RPMI7951 (cell line): ENCODE results near the gene SCARB1. TPM values are rescaled to one million over a fixed set of nuclear protein-coding genes. Genes with fewer than 3 reads are reported as not detected.

Source experiments
- DNase-seq: peaks from one replicate; pipeline ENCODE4 v3.0.0-alpha.2; 2012; ENCODE audit warnings: low read depth
- total RNA-seq: library from RNA; depleted of rRNA; stranded (reverse); fragments of >200 nt; shearing (Covaris generic); gene quantifications from 2 replicates; pipeline ENCODE4 v1.2.3, GENCODE V29; 2014

The SCARB1 gene
- total RNA-seq, 1 experiment from 2014 or later = 13.9 TPM

DNA sequence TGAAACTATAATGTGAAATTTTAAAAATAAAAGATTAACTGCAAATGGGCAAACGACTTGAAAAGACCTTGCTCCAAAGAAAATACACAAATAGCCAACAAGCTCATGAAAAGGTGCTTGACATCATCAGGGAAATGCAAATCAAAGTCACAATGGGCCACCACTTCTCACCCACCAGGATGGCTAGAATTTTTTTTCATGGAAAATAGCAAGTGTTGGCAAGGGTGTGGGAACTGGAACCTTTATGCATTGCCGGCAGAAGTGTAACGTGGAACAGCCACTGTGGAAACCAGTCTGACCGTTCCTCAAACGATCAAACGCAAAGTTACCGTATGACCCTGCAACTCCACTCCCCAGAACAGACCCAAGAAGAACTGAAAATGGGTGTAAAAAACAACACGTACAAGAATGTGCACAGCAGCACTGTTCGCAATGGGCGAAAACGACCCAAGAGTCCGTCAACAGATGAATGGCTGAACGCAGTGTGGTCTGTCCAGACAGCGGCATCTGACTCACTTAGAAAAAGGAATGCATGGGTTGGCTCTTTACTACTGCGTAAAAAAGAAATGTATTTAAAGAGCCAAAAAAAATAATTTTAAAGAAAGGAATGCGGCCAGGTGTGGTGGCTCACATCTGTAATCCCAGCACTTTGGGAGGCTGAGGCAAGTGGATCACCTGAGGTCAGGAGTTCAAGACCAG lies 40.2 kb downstream of the SCARB1 start:
- no peak for DNase-seq

DNA sequence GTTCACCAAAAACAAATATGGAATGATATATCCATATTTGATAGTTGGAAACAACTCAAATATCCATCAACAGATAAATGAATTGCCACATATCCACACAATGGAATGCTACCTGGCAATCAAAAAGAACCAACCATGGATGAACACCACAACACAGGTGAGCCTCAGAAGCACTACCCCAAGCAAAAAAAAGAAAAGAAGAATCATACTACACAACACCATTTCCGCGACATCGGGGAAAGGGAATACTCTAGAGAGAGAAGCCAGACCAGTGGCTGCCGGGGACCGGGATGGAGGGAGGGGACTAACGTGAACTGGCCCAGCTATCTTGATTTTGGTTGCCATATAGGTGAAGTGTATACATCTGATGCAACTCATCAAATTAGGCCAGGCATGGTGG lies 41.4 kb downstream of the SCARB1 start:
- no peak for DNase-seq

DNA sequence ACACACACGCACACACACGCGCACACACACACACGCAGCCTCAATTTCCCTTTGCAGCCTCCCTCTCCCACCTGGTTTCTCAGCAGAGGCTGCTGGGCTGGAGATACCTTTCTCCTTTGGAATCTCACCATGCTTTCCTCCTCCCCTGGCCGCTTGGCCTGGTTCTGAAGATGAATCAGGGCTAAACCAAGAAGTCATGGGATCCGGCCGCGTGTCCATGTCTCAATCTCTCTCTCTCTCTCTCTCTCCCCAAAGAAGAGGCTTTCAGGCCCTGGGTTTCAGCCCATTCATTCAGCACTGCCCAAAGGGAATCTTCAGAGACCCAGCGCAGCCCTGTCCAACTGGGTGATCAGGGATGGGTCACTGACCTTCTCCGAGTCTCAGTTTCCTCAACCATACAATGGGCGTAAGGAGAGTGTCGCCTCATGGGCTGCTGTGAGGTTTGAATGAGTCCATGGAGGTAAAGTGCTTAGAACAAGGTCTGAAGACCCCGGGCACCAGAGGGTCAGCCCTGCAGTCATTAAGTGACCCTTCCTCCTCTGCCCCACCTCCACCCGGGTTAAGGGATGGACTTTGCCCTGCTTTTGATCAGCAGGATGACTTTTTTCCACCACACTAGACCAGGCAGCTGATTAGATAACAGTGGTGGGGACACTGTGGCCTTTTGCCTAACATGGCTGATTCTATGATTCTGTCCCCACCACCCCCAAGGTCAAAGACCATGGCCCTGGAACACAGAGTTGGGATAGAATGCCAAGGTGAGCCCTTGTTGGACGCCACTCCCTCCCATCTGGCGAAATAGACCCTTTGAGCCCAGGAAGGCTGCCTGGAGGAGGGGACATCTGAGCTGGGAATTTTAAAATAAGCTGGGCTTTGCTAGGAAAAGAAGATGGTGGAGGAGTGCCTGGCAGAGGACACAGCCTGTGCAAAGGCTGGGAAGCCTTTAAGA lies 42.1 kb downstream of the SCARB1 start:
- no peak for DNase-seq

- no peak for DNase-seq
Observed at GRCh38 chr12:124820199-124820598, 43.5 kb downstream of the SCARB1 start.

GRCh38 chr12:124819525-124819924 lies 44.1 kb downstream of the SCARB1 start:
- no peak for DNase-seq

DNA sequence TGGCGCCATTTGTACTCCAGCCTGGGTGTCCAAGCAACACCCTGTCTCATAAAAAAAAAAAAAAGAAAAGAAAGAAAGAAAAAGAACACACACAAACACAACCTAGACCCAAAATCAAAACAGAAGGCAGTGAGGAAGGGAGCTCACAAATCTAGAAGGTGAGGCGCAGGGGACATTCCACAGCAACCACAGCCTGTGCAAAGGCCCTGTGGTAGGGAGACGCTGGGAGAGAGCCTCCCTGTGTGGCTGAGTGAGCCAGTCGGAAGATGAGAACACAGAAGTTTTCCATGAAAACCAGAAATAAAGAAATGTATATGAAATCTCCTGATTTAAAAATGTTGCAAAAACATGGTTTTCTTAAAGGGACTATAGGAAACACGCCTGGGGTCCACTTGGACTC lies 44.6 kb downstream of the SCARB1 start:
- no peak for DNase-seq

- DNase-seq = no peak
Observed at GRCh38 chr12:124817076-124818000, 46.3 kb downstream of the SCARB1 start.

DNA sequence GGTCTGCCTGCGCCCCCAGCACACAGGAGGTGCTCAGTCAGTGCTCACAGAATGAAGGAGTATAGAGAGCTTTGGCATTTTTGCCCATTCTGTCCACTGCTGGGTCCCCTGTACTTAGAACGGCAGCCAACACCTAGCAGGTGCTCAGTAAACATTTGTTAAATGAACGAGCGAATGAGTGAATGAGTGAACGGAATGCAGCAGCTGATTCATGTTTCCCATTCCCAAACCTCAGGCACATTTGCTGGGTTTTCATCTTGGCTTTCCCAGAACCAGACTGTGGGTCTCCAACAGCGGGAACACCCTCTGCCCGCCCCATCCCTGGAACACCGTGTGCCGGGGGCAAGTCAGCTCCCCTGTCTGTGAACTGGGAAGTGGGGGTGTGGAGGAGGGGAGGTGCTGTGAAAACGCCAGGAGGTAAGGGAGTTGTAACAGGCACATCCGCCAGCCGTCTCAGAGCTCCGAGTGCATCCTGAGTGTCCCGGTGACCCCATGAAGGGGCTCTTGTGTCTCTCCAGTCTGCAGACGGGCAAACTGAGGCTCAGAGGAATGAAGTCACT lies 47.3 kb downstream of the SCARB1 start:
- no peak for DNase-seq

DNA sequence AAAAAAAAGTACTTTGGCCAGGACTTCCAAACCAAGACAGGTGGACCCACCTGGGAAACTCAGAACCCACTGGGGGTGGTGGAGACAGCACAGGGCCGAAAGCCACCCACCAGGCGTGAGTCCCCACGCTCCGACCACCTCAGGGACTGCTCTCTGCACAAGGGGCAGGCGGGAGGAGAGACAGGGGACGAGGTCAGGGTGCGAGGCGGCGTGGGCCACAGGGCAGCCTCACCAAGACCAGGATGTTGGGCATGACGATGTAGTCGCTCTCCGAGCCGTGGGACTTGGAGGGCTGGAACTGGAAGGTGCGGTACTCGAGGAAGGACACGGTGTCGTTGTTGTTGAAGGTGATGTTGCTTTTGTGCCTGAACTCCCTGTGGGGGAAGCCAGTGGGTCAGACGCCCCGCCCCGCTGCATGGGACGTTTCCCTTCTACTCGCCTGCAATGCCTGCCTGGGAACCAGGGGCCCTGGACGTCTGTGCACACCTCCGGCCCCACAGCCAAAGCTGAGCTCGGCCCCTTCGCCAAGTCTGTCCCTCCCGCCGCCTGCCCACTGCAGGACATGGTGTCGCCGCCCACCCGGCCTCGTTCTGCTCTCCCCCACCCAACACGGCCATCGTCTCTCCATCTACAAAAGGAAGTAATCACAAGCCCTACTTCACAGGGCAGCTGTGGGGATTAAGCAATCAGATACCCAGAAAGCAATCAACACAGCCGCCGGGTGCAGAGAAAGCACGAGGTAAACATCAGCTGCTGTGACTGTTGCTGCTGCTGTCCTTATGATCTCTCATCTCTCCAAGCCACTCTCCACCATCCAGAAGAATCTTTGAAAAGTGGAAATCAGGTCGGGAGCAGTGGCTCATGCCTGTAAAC lies 48.7 kb downstream of the SCARB1 start:
- DNase-seq = no peak

- no peak for DNase-seq
Observed at GRCh38 chr12:124813782-124814181, 49.9 kb downstream of the SCARB1 start.

GRCh38 chr12:124812979-124813378 lies 50.7 kb downstream of the SCARB1 start:
- no peak for DNase-seq

DNA sequence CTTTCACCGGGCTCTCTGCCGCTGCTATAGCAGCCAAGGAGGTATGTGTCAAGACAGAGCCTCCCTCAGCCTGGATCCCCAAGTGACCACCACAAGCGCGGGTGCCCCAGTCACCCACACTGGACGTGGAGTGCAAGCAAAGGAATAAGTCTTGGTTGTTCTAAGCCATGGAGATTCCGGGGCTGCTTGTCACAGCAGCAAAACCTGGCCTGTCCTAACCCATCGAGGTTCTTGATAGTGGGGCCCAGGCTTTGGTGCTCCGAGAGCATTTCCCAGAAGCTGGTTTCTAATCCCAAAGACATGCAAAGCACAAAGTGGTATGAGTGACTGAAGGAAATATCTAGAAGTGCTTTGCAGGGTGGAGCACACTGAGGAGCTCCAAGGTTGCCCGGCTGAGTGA lies 51.3 kb downstream of the SCARB1 start:
- DNase-seq = no peak

GRCh38 chr12:124811633-124812032 lies 52.0 kb downstream of the SCARB1 start:
- DNase-seq = no peak

DNA sequence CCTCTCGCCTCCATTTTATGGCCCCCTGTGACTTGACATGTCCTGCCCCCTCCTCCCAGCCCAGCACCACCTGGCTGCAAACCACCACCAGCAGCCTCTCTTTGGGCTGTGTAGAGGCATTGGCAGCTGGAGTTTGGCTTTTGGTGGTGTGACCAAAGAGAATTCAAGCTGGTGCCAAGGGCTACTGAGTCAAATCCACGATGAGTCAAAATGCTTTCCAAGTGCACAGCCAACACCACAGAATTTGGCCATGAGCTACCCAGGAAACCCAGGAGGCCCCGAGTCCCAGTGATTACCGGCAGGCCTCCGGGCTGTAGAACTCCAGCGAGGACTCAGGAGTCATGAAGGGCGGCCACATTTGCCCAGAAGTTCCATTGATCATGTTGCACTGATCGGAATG lies 53.8 kb downstream of the SCARB1 start:
- DNase-seq = peak; percentile 82

- no peak for DNase-seq
Observed at GRCh38 chr12:124809391-124809790, 54.3 kb downstream of the SCARB1 start.

DNA sequence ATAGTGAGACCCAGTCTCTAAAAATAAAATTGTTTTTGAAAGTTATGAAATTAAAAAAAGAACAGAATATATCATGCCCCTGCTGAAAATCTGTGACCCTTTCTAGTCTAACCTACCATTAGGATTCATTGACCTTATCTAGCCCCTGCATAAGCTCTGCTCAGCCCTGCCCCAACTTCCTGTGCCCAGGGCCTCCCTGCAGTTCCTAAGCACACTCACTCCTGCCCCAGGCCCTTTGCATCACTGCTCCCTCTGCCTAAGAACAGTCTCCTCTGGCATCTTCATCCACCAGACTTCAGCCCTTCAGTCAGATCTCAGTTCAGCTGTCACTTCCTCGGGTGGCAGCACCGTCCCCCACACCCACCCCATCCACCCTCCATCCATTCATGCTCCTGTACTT lies 55.4 kb downstream of the SCARB1 start:
- no peak for DNase-seq

DNA sequence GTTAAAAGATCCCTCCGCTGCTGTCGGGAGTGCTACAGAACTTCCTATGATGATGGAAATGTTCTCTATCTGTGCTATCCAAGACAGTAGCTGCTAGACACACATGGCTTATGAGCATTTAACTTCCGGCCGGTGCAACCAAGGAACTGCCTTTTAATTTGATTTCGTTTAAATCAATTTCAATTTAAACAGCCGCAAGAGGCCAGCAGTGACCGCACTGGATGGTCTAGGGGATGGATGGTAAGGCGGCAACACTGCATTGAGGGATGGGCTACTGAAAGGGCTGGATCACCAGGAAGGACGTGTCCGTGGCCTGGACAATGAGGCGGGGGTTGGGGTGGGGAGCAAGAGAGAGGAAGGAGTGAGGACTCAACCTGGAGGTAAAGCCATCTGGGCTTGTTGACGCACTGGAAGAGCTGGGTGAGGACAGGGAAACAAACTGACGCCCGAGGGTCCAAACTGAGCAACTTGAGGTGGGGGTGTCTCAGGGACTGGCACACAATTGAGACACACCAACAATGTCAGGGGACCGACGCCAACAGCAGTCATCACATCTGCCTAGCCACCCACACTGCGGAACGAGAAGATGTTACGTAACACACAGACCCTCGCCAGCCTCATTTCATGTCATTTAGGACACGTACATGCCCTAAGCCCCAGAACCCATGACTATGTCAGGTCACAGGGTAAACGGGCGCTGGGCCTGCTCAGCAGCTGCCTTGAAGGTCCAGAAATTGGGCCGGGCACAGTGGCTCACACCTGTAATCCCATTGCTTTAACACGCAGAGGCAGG lies 57.6 kb downstream of the SCARB1 start:
- DNase-seq = no peak

- no peak for DNase-seq
Observed at GRCh38 chr12:124805050-124805449, 58.6 kb downstream of the SCARB1 start.

- DNase-seq = no peak
Observed at GRCh38 chr12:124804011-124804621, 59.5 kb downstream of the SCARB1 start.
